ENCODE results near the gene SAMD10. TPM values are rescaled to one million over a fixed set of nuclear protein-coding genes. Genes with fewer than 3 reads are reported as not detected.

The SAMD10 gene
- 3.3 TPM in 2 replicates for total RNA-seq

GRCh38 chr20:63979557-63980316, at the start of gene SAMD10:
Gene SAMD10, minus strand, starts transcription at chr20:63979642. Its CDS starts 175 bp downstream, at chr20:63979467.

GRCh38 chr20:63980806-63981728, 1.6 kb upstream of the SAMD10 start, which contains the start of gene PRPF6:
Gene PRPF6, plus strand, starts transcription at chr20:63981132. Its CDS starts 114 bp downstream, at chr20:63981246.

GRCh38 chr20:63969838-63970713, 9.4 kb downstream of the SAMD10 start, which contains the start of gene ZNF512B:
Gene ZNF512B, minus strand, starts transcription at chr20:63969930. Its CDS starts 1,980 bp downstream, at chr20:63967950.

GRCh38 chr20:63955827-63956663, 23.4 kb downstream of the SAMD10 start, which contains the start of gene UCKL1:
Gene UCKL1, minus strand, starts transcription at chr20:63956416. Its CDS starts 44 bp downstream, at chr20:63956372.

Other genes with a start within 250 kb of the SAMD10 start
- 0.86 and 0.87 TPM in 2 replicates for gene LIME1, start 243.0 kb downstream of the SAMD10 start, total RNA-seq
- gene SLC2A4RG, start 239.9 kb downstream of the SAMD10 start, total RNA-seq = 5.5 and 6.4 TPM in 2 replicates
- gene ZBTB46, start 148.4 kb downstream of the SAMD10 start, total RNA-seq = 78.5 and 87.3 TPM in 2 replicates
- not detected in 2 replicates for gene ABHD16B, start 118.1 kb downstream of the SAMD10 start, total RNA-seq
- 140 and 150 TPM in 2 replicates for gene TPD52L2, start 114.4 kb downstream of the SAMD10 start, total RNA-seq
- 79.2 and 82.8 TPM in 2 replicates for gene DNAJC5, start 84.5 kb downstream of the SAMD10 start, total RNA-seq
- gene UCKL1, start 23.2 kb downstream of the SAMD10 start, total RNA-seq = 31.2 and 33.3 TPM in 2 replicates
- gene ZNF512B, start 9.7 kb downstream of the SAMD10 start, total RNA-seq = 7.9 TPM in 2 replicates
- 65.9 and 73.3 TPM in 2 replicates for gene PRPF6, start 1.5 kb upstream of the SAMD10 start, total RNA-seq
- gene C20orf204, start 56.5 kb upstream of the SAMD10 start, total RNA-seq = 3.3 and 5.8 TPM in 2 replicates
- 17.7 and 30.9 TPM in 2 replicates for gene SOX18, start 70.0 kb upstream of the SAMD10 start, total RNA-seq
- gene TCEA2, start 83.6 kb upstream of the SAMD10 start, total RNA-seq = 34.2 and 34.3 TPM in 2 replicates
- 13.8 and 14.7 TPM in 2 replicates for gene RGS19, start 99.9 kb upstream of the SAMD10 start, total RNA-seq
- 1.6 and 2.2 TPM in 2 replicates for gene OPRL1, start 100.4 kb upstream of the SAMD10 start, total RNA-seq
- 0.17 TPM in 1 of 2 replicates, not detected in the other for gene LKAAEAR1, start 104.8 kb upstream of the SAMD10 start, total RNA-seq
- not detected in 2 replicates for gene NPBWR2, start 127.9 kb upstream of the SAMD10 start, total RNA-seq
- gene MYT1, start 184.8 kb upstream of the SAMD10 start, total RNA-seq = 0.09 and 0.33 TPM in 2 replicates

Measured in dermis lymphatic vessel endothelial cell (primary cell).